Measurements from ENCODE around the gene APOBEC3H.

Gene APOBEC3H

DNA sequence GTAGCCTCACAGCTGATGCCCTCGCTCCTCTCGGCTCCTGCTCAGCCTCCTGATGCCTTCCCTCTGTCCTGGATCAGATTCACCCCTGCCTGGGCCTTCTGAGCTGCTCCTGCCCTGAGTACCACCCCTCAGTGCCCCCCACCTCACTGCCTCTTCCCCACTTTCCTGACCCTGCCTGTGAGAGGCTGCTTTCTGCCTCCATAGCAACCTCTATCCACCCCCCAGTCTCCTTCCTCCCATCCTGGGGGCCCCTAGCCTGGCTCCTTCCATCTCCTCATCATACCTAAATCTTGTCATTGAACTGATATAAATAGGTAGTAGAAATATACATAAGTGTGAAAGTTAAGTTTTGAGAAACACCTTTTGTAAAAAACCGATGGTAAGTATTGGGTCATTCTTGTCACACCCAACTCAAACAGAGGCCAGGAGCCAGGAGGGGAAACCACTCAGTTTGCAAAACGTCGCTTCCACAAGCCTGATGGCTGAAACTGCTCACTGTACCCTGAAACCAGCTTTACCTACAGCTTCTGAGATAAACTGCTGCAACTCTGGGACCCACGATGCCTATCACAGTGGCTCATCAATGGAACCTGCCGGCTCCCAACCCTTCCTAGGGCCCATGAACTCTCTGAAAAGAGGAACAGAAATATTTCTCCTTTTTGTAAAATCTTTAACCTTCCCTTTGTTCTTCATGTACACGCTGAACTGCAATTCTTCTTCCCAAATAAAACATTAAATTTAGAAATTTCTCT lies 4.8 kb upstream of the APOBEC3H start:
- H3K4me3 ChIP-seq (ENCODE audit: low read depth, low read length), result no peak overlapping the region
- DNase-seq (ENCODE audit: low read depth), result no peak
- no peak for TF ChIP-seq POLR2A (IDR thresholded peaks at IDR 0.05; ENCODE audit: extremely low read depth, insufficient read length)
- TF ChIP-seq, protein P1, sequence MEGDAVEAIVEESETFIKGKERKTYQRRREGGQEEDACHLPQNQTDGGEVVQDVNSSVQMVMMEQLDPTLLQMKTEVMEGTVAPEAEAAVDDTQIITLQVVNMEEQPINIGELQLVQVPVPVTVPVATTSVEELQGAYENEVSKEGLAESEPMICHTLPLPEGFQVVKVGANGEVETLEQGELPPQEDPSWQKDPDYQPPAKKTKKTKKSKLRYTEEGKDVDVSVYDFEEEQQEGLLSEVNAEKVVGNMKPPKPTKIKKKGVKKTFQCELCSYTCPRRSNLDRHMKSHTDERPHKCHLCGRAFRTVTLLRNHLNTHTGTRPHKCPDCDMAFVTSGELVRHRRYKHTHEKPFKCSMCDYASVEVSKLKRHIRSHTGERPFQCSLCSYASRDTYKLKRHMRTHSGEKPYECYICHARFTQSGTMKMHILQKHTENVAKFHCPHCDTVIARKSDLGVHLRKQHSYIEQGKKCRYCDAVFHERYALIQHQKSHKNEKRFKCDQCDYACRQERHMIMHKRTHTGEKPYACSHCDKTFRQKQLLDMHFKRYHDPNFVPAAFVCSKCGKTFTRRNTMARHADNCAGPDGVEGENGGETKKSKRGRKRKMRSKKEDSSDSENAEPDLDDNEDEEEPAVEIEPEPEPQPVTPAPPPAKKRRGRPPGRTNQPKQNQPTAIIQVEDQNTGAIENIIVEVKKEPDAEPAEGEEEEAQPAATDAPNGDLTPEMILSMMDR (IDR thresholded peaks at IDR 0.05; ENCODE audit: low read depth, low read length), result no peak
- no peak for TF ChIP-seq MYC (IDR thresholded peaks at IDR 0.05; ENCODE audit: low read depth, low read length)
- TF ChIP-seq, protein P2, sequence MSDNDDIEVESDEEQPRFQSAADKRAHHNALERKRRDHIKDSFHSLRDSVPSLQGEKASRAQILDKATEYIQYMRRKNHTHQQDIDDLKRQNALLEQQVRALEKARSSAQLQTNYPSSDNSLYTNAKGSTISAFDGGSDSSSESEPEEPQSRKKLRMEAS (IDR thresholded peaks at IDR 0.05; ENCODE audit: low read depth, low read length), result no peak

DNA sequence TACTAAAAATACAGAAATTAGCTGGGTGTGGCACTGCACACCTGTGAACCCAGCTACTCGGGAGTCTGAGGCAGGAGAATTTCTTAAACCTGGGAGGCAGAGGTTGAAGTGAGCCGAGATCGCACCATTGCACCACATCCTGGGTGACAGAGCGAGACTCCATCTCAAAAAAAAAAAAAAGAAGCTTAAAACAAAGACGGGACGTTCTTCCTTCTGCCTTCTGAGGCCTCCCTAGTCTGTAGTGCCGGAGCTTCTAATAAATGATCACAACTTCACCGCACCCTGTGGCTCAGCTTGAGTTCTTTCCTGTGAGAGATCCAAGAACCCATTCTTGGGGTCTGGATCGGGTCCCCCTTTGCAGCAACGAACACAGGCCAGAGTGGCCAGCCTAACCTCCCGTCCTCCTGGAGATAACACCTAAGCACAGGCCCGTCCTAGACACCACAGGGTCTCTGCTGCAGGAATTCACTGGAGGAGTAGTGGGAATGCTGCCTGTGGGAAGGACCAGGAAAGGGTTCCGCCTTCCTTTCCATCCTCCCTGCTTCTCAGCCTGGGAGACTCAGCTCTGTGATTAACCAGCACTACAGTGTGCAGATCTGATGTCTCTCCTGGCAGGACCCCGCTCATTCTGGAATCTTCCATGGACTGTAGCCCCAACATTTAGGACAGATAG lies 2.2 kb upstream of the APOBEC3H start:
- no peak for DNase-seq (ENCODE audit: low read depth)
- TF ChIP-seq POLR2A (IDR thresholded peaks at IDR 0.05; ENCODE audit: extremely low read depth, insufficient read length) (no peak), MYC (IDR thresholded peaks at IDR 0.05; ENCODE audit: low read depth, low read length) (no peak)
- TF ChIP-seq, protein P2 (IDR thresholded peaks at IDR 0.05; ENCODE audit: low read depth, low read length), result no peak
- no peak overlapping the region for H3K4me3 ChIP-seq (ENCODE audit: low read depth, low read length)

DNA sequence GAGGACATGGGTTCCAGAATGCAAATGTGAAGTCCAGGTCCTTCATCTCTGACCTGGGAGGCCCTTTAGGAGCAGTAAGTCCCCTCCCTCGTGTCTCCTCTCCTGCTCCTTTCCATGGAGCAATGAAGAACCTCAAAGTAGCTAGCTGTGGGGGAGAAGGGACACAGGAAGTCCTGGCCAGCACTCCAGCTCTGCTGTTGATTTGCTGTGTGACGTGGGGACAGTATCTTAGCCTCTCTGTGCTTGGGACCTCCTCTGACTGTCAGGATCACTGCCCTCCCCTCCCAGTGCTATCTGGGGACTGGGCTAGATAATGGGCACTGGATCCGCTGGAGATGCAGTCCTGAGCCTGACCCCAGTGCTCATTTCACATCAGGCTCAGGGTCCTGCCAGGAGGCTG lies 1.1 kb upstream of the APOBEC3H start:
- H3K4me3 ChIP-seq (ENCODE audit: low read depth, low read length), result no peak overlapping the region
- no peak for DNase-seq (ENCODE audit: low read depth)
- TF ChIP-seq POLR2A (IDR thresholded peaks at IDR 0.05; ENCODE audit: extremely low read depth, insufficient read length), result no peak
- TF ChIP-seq, protein P2 (IDR thresholded peaks at IDR 0.05; ENCODE audit: low read depth, low read length), result no peak
- TF ChIP-seq MYC (IDR thresholded peaks at IDR 0.05; ENCODE audit: low read depth, low read length), result no peak
- TF ChIP-seq, protein P1 (IDR thresholded peaks at IDR 0.05; ENCODE audit: low read depth, low read length), result no peak

DNA sequence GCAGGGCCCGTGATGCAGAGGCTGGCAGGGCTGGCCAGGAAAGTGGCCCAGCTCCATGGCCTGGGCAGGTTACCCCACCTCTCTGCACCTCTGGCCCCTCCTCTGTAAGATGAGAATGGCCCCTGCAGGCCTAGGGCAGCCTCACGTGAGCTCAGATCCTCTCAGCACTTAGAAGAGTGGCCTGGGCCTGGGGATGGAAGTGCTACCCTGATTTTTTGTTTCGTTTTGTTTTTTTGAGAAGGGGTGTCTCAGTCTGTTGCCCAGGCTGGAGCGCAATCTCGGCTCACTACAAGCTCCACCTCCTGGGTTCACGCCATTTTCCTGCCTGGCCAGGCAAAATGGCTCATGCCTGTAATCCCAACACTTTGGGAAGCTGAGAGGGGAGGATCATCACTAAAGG lies 982 bp downstream of the APOBEC3H start:
- TF ChIP-seq, protein P2 (IDR thresholded peaks at IDR 0.05; ENCODE audit: low read depth, low read length), result no peak
- TF ChIP-seq, protein P1 (IDR thresholded peaks at IDR 0.05; ENCODE audit: low read depth, low read length), result no peak
- TF ChIP-seq POLR2A (IDR thresholded peaks at IDR 0.05; ENCODE audit: extremely low read depth, insufficient read length) (no peak), MYC (IDR thresholded peaks at IDR 0.05; ENCODE audit: low read depth, low read length) (no peak)
- DNase-seq (ENCODE audit: low read depth), result no peak
- H3K4me3 ChIP-seq (ENCODE audit: low read depth, low read length), result no peak overlapping the region

DNA sequence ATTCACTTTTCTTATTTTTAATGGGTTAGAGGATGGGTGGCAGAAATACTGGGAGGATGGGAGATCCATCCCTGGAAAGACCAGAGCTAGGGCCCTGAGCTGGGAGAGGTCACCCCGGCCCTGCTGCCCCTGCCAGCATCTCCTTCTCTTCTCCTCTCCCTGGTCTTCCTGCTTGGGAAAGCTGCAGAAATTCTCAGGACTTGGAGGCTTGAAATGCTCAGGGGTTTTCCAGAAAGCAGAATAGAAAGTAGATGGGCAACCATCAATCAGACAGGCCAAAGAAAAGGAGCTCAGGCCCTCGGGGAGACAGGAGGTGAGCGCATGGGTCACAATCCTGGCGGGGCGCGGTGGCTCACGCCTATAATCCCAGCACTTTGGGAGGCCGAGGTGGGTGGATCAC lies 1.5 kb downstream of the APOBEC3H start:
- H3K4me3 ChIP-seq (ENCODE audit: low read depth, low read length), result no peak overlapping the region
- TF ChIP-seq POLR2A (IDR thresholded peaks at IDR 0.05; ENCODE audit: extremely low read depth, insufficient read length) (no peak), MYC (IDR thresholded peaks at IDR 0.05; ENCODE audit: low read depth, low read length) (no peak)
- TF ChIP-seq, protein P1 (IDR thresholded peaks at IDR 0.05; ENCODE audit: low read depth, low read length), result no peak
- TF ChIP-seq, protein P2 (IDR thresholded peaks at IDR 0.05; ENCODE audit: low read depth, low read length), result no peak
- no peak for DNase-seq (ENCODE audit: low read depth)

DNA sequence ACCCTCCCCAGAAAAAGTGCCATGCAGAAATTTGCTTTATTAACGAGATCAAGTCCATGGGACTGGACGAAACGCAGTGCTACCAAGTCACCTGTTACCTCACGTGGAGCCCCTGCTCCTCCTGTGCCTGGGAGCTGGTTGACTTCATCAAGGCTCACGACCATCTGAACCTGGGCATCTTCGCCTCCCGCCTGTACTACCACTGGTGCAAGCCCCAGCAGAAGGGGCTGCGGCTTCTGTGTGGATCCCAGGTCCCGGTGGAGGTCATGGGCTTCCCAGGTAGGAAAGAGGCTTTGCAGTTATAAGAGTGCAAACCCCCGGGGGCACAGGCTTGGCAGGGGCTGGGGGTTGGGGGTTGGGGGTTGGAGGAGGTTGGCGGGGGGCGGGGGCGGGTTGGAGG lies 4.2 kb downstream of the APOBEC3H start:
- no peak overlapping the region for H3K4me3 ChIP-seq (ENCODE audit: low read depth, low read length)
- no peak for DNase-seq (ENCODE audit: low read depth)
- TF ChIP-seq, protein P1 (IDR thresholded peaks at IDR 0.05; ENCODE audit: low read depth, low read length), result no peak
- no peak for TF ChIP-seq POLR2A (IDR thresholded peaks at IDR 0.05; ENCODE audit: extremely low read depth, insufficient read length)
- TF ChIP-seq, protein P2 (IDR thresholded peaks at IDR 0.05; ENCODE audit: low read depth, low read length), result no peak
- TF ChIP-seq MYC (IDR thresholded peaks at IDR 0.05; ENCODE audit: low read depth, low read length), result no peak
